Thyroid gland (tissue), 4 donors: Measurements from ENCODE around the gene SLC7A10. TPM values are rescaled to one million over a fixed set of nuclear protein-coding genes. Genes with fewer than 3 reads are reported as not detected.

ENCODE experiments used
- DNase-seq, 2 donors: peaks; one replicate each; pipeline ENCODE4 v3.0.0-alpha.2; 2019
- H3K27ac ChIP-seq, 3 donors: fragments of 200-600 bp; sonication (generic); 1 replicate in 2 of 3; 2 replicates in 1 of 3; pipeline ENCODE4 v1.5.1; 2016 to 2019; ENCODE audit warnings: mild to moderate bottlenecking in 1 of 3, moderate library complexity in 1 of 3
- H3K27me3 ChIP-seq: fragments of 200-600 bp; sonication (generic); one replicate; pipeline ENCODE4 v1.5.1; 2019
- H3K36me3 ChIP-seq, 2 donors: fragments of 200-600 bp; sonication (generic); one replicate each; pipeline ENCODE4 v1.5.1; 2016 to 2019
- H3K4me1 ChIP-seq, 2 donors: fragments of 200-600 bp; sonication (generic); one replicate each; pipeline ENCODE4 v1.5.1; 2017 to 2019
- H3K4me3 ChIP-seq, 3 donors: fragments of 200-600 bp; sonication (generic); replicated peaks in 1 of 3; 1 replicate in 2 of 3; 2 replicates in 1 of 3; pipeline ENCODE4 v1.5.1; 2016; ENCODE audit warnings: mild to moderate bottlenecking in 1 of 3
- H3K9me3 ChIP-seq: fragments of 200-600 bp; sonication (generic); one replicate; pipeline ENCODE4 v1.5.1; 2017
- POLR2A ChIP-seq, 2 donors: fragments of 450-650 bp; IDR thresholded peaks; one replicate each; pipeline ENCODE4 v1.6.1; 2017; ENCODE audit warnings: antibody characterized with exemption in 2 of 2, mild to moderate bottlenecking in 2 of 2, moderate library complexity in 1 of 2
- WGBS, 2 donors: methylation state at CpG; one replicate each; pipeline ENCODE4 v1.1.5; 2017; 5-methylcytosine and 5-hydroxymethylcytosine counted together
- intact Hi-C: fragments of 100-400 bp; cut with DNase I; formaldehyde crosslinking; loops from one replicate; pipeline ENCODE4 v1.15.1; 2023
- total RNA-seq, 4 donors: library from RNA; depleted of rRNA; stranded (reverse); fragments of >200 nt; gene quantifications; one replicate each; pipeline ENCODE4 v1.2.3, GENCODE V29; 2016
- TF ChIP-seq, protein P1 (sequence below), 6 experiments: fragments of 200-600 bp in 3 of 6; fragments of 450-650 bp in 3 of 6; sonication (generic) in 3 of 6; IDR thresholded peaks; one replicate each; pipeline ENCODE4 v1.5.1; 2016 to 2019; ENCODE audit warnings: antibody characterized with exemption in 6 of 6, mild to moderate bottlenecking in 2 of 6, inconsistent platforms in 1 of 6, moderate library complexity in 1 of 6

Gene SLC7A10
- total RNA-seq, 4 donors from 2014 or later = 0.29 to 2.7 (median 0.78) TPM

DNA sequence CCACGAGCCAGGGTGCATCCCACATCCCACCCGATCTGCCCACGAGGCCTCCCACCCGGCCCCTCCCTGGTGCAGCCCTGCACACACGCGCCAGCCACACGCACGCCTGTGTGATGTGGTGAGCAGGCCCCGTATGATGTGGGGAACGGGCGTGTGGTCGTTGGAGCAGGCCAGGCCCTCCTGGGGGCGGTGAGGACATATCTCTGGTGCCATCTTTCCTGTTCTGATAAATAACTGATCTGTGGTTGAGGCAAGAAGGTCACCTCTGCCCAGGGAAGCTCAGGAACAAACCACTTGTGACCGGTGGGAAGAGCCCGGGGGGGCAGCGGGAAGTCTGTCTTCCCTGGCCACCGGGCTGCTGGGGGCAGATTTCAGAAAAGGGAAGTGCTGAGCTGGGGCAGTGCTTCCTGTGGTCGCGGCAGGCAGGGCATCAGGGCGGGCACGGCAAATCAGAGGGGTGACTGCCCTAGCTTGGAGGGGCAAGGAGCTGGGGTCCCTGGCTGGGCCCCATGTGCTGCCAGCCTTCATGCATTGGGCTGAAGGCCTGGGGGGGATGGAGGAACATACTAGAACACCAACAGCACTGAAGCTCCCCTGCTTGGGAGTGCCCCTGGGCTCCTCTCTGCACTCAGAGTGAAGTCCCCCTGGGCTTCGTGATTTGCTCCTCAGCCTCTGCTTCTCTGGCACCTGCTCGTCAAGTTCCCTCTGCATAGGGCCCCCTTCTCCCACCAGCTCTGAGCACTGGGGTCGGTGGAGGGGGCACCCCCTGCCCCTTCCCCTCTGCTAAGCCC is 35.2 kb upstream of the SLC7A10 start:
- no peaks in the 10 kb centered on the region for H3K4me1 ChIP-seq
- WGBS, 2 donors = 53 to 74% methylated on average over 11 to 12 of the region's 24 CpGs
- intact Hi-C loops = no loop called here
- no peak for DNase-seq
- H3K4me3 ChIP-seq = no peak overlapping the region
- no peak overlapping the region for H3K27ac ChIP-seq
- no peaks in the 10 kb centered on the region for H3K27me3 ChIP-seq
- no peaks in the 10 kb centered on the region for H3K36me3 ChIP-seq
- no peaks in the 10 kb centered on the region for H3K9me3 ChIP-seq
- TF ChIP-seq, protein P1, sequence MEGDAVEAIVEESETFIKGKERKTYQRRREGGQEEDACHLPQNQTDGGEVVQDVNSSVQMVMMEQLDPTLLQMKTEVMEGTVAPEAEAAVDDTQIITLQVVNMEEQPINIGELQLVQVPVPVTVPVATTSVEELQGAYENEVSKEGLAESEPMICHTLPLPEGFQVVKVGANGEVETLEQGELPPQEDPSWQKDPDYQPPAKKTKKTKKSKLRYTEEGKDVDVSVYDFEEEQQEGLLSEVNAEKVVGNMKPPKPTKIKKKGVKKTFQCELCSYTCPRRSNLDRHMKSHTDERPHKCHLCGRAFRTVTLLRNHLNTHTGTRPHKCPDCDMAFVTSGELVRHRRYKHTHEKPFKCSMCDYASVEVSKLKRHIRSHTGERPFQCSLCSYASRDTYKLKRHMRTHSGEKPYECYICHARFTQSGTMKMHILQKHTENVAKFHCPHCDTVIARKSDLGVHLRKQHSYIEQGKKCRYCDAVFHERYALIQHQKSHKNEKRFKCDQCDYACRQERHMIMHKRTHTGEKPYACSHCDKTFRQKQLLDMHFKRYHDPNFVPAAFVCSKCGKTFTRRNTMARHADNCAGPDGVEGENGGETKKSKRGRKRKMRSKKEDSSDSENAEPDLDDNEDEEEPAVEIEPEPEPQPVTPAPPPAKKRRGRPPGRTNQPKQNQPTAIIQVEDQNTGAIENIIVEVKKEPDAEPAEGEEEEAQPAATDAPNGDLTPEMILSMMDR (IDR thresholded peaks at IDR 0.05) = no peak
- no peak for TF ChIP-seq POLR2A (IDR thresholded peaks at IDR 0.05)

DNA sequence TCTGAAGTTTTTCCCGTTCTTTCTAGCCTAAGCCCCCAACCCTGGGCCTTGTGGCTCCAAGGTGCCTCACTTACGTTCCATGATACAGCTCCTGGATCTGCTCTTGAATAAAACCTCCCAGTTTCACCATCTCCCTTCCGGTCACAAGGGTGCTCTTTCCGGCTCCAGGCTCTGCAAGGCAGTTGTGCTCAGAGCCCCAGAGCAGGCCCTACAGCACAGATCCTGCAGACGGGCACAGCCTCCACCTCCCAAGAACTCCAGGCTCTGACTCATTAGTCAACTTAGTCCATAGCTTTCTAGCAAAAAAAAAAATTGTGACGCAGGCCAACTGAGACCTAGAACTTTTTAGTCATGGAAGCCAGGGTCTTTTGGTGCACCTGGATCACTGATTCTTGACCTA is 33.9 kb upstream of the SLC7A10 start:
- Histone ChIP-seq H3K4me1 (no peaks in the 10 kb centered on the region), H3K36me3 (no peaks in the 10 kb centered on the region), H3K27me3 (no peaks in the 10 kb centered on the region), H3K4me3 (no peak overlapping the region), H3K9me3 (no peaks in the 10 kb centered on the region), H3K27ac (no peak overlapping the region)
- 81 to 91% methylated on average over 6 of the region's 6 CpGs for WGBS, 2 donors
- no peak for DNase-seq
- intact Hi-C loops = no loop called here
- no peak for TF ChIP-seq POLR2A (IDR thresholded peaks at IDR 0.05)
- TF ChIP-seq, protein P1 (IDR thresholded peaks at IDR 0.05) = no peak

DNA sequence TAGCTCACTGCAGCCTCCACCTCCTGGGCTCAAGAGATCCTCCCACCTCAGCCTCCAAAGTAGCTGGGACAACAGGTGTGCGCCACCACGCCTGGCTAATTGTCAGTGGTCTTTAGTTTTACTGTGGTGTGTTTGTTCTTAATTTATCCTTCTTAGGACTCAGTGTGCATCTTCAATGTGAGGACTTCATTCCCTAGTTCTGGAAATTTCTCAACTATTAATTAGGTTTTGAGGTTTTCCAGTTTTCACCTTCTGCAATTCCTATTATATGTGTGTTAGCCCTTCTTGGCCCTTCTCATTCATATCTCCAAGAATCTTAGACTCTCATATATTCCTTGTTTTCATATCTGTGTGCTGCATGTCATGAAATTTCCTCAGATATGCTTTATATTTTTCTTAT is 32.2 kb upstream of the SLC7A10 start:
- no peak overlapping the region for H3K4me3 ChIP-seq
- no peaks in the 10 kb centered on the region for H3K4me1 ChIP-seq
- H3K9me3 ChIP-seq = no peaks in the 10 kb centered on the region
- no peaks in the 10 kb centered on the region for H3K36me3 ChIP-seq
- H3K27me3 ChIP-seq = no peaks in the 10 kb centered on the region
- 98 to 100% methylated on average over 2 of the region's 2 CpGs for WGBS, 2 donors
- no peak for TF ChIP-seq POLR2A (IDR thresholded peaks at IDR 0.05)
- TF ChIP-seq, protein P1 (IDR thresholded peaks at IDR 0.05) = no peak
- intact Hi-C loops = no loop called here
- no peak overlapping the region for H3K27ac ChIP-seq
- DNase-seq = no peak

DNA sequence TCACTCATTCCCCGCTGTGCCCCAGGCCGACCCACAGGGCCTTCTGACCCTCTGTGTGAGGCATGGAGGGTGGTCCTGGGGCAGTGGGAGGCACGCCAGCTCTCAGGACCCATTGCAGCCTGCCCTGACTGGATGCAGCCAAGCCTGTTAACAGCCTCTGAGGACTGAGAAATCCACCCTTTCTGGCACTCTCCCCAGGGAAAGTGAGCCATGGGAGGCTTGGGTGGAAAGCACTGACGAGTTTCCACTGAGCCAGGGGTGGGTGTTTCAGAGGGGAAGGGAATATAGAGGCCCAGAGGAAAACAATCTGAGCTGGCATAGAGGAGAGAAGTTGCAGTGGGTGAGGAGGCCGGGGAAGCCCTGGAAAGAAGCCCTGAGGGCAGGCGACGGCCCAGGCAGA is 30.6 kb upstream of the SLC7A10 start:
- intact Hi-C loops = no loop called here
- H3K4me1 ChIP-seq = no peaks in the 10 kb centered on the region
- H3K27me3 ChIP-seq = no peaks in the 10 kb centered on the region
- WGBS, 2 donors = 69 to 81% methylated on average over 5 to 6 of the region's 7 CpGs
- no peak overlapping the region for H3K4me3 ChIP-seq
- DNase-seq = no peak
- no peak overlapping the region for H3K27ac ChIP-seq
- TF ChIP-seq POLR2A (IDR thresholded peaks at IDR 0.05) = no peak
- TF ChIP-seq, protein P1 (IDR thresholded peaks at IDR 0.05) = no peak
- H3K36me3 ChIP-seq = no peaks in the 10 kb centered on the region
- H3K9me3 ChIP-seq = no peaks in the 10 kb centered on the region

DNA sequence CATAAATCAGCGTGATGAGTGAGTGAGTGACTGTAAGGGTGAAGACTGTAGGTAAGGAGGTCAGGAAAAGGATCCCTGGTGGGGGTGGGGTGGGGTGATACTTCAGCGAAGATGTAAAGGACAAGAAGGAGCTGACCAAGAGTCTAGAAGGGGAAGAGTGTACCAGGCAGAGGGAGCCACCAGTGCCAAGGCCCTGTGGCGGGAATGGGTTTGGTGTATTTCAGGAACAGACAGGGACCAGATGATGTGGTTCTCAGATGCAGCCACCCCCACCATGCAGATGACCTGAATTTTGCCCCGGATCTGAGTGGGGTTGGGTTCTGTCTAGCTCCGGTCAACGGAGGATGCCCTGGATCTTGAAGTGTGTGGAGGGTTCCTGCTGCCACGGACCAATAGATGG is 30.1 kb upstream of the SLC7A10 start:
- Histone ChIP-seq H3K36me3 (no peaks in the 10 kb centered on the region), H3K27me3 (no peaks in the 10 kb centered on the region), H3K27ac (no peak overlapping the region), H3K9me3 (no peaks in the 10 kb centered on the region), H3K4me3 (no peak overlapping the region), H3K4me1 (no peaks in the 10 kb centered on the region)
- intact Hi-C loops = no loop called here
- DNase-seq = no peak
- WGBS, 2 donors = 87% methylated on average over 6 of the region's 7 CpGs
- TF ChIP-seq, protein P1 (IDR thresholded peaks at IDR 0.05) = no peak
- TF ChIP-seq POLR2A (IDR thresholded peaks at IDR 0.05) = no peak
